ENCODE data around the gene TERC. TPM values are rescaled to one million over a fixed set of nuclear protein-coding genes. Genes with fewer than 3 reads are reported as not detected.

The TERC gene
- total and polyA plus RNA-seq, 7 donors: 0.44 to 220 (median 111) TPM; not detected in 2

DNA sequence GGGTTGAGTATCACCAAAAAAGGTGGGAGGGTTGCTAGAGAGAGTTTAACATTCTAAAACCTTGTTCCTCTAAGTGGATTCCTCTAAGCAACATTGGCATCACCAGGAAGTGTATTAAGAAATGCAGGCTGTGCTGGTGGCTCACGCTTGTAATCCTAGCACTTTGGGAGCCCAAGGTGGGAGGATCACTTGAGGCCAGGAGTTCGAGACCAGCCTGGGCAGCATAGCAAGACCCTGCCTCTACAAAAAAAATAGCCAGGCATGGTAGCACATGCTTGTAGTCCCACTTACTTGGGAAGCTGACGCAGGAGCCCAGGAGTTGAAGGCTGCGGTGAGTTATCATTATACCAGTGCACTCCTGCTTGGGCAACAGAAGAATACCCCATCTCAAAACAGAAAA is 13.0 kb upstream of the TERC start:
- TF ChIP-seq, protein P1, sequence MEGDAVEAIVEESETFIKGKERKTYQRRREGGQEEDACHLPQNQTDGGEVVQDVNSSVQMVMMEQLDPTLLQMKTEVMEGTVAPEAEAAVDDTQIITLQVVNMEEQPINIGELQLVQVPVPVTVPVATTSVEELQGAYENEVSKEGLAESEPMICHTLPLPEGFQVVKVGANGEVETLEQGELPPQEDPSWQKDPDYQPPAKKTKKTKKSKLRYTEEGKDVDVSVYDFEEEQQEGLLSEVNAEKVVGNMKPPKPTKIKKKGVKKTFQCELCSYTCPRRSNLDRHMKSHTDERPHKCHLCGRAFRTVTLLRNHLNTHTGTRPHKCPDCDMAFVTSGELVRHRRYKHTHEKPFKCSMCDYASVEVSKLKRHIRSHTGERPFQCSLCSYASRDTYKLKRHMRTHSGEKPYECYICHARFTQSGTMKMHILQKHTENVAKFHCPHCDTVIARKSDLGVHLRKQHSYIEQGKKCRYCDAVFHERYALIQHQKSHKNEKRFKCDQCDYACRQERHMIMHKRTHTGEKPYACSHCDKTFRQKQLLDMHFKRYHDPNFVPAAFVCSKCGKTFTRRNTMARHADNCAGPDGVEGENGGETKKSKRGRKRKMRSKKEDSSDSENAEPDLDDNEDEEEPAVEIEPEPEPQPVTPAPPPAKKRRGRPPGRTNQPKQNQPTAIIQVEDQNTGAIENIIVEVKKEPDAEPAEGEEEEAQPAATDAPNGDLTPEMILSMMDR (IDR thresholded peaks at IDR 0.05): no peak
- TF ChIP-seq POLR2A (IDR thresholded peaks at IDR 0.05): no peak
- no peak for TF ChIP-seq EP300 (IDR thresholded peaks at IDR 0.05)
- TF ChIP-seq POLR2AphosphoS5 (IDR thresholded peaks at IDR 0.05): no peak
- Histone ChIP-seq H3K4me1 (peaks cover 0 to 28% (median 23%) of the 10 kb centered on the region in 4 donors), H3K36me3 (peaks cover 20 to 85% (median 39%) of the 10 kb centered on the region in 4 donors), H3K4me3 (no peak overlapping the region), H3K27me3 (no peaks in the 10 kb centered on the region), H3K9me3 (no peaks in the 10 kb centered on the region), H3K27ac (no peak overlapping the region)
- 83 to 97% methylated on average over 4 of the region's 4 CpGs for WGBS, 2 donors
- intact Hi-C loops (cut with DNase I): no loop called here
- DNase-seq: no peak

DNA sequence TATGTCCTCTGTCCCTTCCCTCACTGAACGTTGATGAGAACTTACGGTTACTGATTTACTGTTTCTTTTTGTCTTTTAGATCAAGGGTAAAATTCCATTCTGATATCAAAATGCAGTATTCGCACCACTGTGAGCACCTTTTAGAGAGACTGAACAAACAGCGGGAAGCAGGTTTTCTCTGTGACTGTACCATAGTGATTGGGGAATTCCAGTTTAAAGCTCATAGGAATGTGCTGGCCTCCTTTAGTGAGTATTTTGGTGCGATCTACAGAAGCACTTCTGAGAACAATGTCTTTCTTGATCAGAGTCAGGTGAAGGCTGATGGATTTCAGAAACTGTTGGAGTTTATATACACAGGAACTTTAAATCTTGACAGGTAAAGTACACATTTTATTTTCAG is 9.3 kb upstream of the TERC start:
- intact Hi-C loops (cut with DNase I): loop anchor here (5.0 kb wide), 1 partner anchor 38 kb away; the partner anchor contains the start of genes LRRC34 and LRRIQ4
- peak overlapping the region; percentile 91 to 99 (median 98) for H3K27ac ChIP-seq

DNA sequence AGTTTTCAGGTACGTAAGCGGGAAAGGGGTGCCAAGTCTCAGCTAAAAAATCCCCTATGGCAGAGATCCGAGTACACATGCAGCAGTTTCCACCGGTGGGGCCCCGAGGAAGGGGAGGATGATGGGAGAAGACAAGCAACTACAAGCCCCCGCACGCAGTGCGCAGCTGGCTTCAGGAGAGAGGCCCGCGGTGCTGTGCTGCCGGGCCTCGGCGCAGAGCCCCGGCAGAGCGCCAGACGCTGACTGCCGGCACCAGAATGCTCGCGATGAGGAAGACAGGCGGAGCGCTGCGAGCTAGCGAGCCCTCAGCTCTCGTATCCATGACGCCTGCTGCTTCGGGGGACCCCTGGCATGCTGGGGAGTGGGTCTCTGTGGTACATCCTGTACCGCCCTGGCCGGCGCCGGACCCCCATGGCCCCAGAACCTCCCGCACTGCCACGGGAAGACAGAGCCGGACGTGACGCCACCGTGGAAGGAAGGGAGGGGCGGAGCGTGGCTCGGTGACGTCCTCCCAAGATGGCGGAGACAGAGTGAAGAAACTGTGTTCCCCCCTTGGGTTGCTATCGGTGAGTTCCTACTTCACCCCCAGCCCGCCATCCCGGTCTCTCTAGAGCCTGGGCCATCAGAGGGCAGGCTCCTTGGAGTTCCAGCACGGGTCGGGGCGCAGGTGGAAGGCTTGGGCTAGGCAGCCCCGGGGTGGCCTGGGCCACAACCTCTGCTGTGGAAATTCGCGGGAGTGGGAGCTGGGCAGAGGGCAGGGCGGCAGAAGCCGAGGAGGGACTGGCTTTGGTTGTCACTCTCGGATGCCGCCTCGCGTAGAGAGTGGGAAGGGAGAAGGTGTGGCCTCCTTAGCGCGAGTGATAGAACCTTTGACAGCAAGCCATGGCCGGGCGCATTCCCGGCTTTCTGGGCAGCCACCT is 8.3 kb upstream of the TERC start, which contains the start of gene MYNN:
TSS of gene MYNN (plus strand) at position 500 of the 920 bp plus-strand sequence. CDS start 900 bp downstream, outside the sequence.
- peaks cover 0 to 31% (median 23%) of the 10 kb centered on the region in 4 donors for H3K4me1 ChIP-seq
- H3K27me3 ChIP-seq: no peaks in the 10 kb centered on the region
- H3K9me3 ChIP-seq: no peaks in the 10 kb centered on the region
- DNase-seq: peak; percentile 96
- intact Hi-C loops (cut with DNase I): loop anchor here (2.0 to 5.0 kb wide), 3 partner anchors 39 to 584 kb away; partner anchors contain the start of genes LRRC34, LRRIQ4, SEC62 and SKIL
- no peak for TF ChIP-seq EP300 (IDR thresholded peaks at IDR 0.05)
- peak; percentile 99 for TF ChIP-seq POLR2A (IDR thresholded peaks at IDR 0.05)
- peak; percentile 100 for TF ChIP-seq POLR2AphosphoS5 (IDR thresholded peaks at IDR 0.05)
- TF ChIP-seq, protein P1 (IDR thresholded peaks at IDR 0.05): no peak
- H3K4me3 ChIP-seq: peak within 1 kb of the TSS; percentile 68 to 94 (median 87)
- H3K36me3 ChIP-seq: peaks cover 0 to 39% (median 10%) of the 10 kb centered on the region in 4 donors
- WGBS, 2 donors: 0% methylated on average over 61 of the region's 61 CpGs
- H3K27ac ChIP-seq: peak within 1 kb of the TSS; percentile 91 to 99 (median 98)

More for the DNA sequence above, 9.3 kb upstream of the TERC start:
- Histone ChIP-seq H3K27me3 (no peaks in the 10 kb centered on the region), H3K4me1 (peaks cover 0 to 31% (median 23%) of the 10 kb centered on the region in 4 donors), H3K9me3 (no peaks in the 10 kb centered on the region), H3K36me3 (peaks cover under 1 to 49% (median 13%) of the 10 kb centered on the region in 4 donors), H3K4me3 (peak overlapping the region; percentile 68 to 94 (median 87))
- DNase-seq: no peak
- 30 to 55% methylated on average over 5 of the region's 5 CpGs for WGBS, 2 donors
- TF ChIP-seq EP300 (IDR thresholded peaks at IDR 0.05): no peak
- no peak for TF ChIP-seq POLR2A (IDR thresholded peaks at IDR 0.05)
- TF ChIP-seq POLR2AphosphoS5 (IDR thresholded peaks at IDR 0.05): no peak
- TF ChIP-seq, protein P1 (IDR thresholded peaks at IDR 0.05): no peak

DNA sequence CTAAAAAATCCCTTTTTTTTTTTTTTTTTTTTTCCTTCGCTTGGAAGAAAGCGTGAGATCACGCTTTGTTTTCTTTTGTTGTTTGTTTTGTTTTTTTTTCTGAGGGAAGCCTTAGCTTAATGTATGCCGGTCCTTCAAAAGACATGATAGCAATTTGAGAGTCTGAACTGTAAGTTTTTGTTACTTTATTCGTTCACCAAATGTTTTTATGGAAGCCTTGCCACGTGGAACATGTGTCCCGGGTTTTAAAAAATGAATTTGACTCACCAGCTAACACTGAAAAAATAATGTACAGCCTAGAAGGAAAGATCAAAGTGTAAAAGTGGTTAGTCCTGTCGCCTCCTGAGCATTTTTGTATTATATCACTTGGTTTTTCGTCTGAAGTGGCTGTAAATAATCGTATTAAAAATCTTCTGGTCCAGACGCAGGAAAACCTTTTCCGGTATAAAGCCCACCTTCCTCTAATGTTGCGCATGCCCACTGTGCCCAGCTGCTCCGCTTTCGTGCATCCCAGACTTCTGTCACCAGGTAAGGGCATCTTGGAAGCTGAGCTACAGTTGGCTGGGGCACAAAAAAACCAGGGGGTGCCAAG is 7.5 kb upstream of the TERC start:
- WGBS, 2 donors: 0% methylated on average over 15 of the region's 15 CpGs
- TF ChIP-seq POLR2A (IDR thresholded peaks at IDR 0.05) (no peak), POLR2AphosphoS5 (IDR thresholded peaks at IDR 0.05) (no peak), EP300 (IDR thresholded peaks at IDR 0.05) (no peak)
- TF ChIP-seq, protein P1 (IDR thresholded peaks at IDR 0.05): no peak
- intact Hi-C loops (cut with DNase I): loop anchor here (2.0 to 5.0 kb wide), 3 partner anchors 40 to 584 kb away; partner anchors contain the start of genes LRRC34, LRRIQ4, SEC62 and SKIL
- Histone ChIP-seq H3K4me3 (peak overlapping the region; percentile 68 to 94 (median 87)), H3K9me3 (no peaks in the 10 kb centered on the region), H3K36me3 (peaks cover 0 to 31% (median 7%) of the 10 kb centered on the region in 4 donors), H3K27me3 (no peaks in the 10 kb centered on the region), H3K27ac (peak overlapping the region; percentile 91 to 99 (median 98)), H3K4me1 (peaks cover 0 to 31% (median 23%) of the 10 kb centered on the region in 4 donors)
- peak; percentile 91 for DNase-seq
